ENCODE measurements around the gene TCERG1L.

Gene TCERG1L

DNA sequence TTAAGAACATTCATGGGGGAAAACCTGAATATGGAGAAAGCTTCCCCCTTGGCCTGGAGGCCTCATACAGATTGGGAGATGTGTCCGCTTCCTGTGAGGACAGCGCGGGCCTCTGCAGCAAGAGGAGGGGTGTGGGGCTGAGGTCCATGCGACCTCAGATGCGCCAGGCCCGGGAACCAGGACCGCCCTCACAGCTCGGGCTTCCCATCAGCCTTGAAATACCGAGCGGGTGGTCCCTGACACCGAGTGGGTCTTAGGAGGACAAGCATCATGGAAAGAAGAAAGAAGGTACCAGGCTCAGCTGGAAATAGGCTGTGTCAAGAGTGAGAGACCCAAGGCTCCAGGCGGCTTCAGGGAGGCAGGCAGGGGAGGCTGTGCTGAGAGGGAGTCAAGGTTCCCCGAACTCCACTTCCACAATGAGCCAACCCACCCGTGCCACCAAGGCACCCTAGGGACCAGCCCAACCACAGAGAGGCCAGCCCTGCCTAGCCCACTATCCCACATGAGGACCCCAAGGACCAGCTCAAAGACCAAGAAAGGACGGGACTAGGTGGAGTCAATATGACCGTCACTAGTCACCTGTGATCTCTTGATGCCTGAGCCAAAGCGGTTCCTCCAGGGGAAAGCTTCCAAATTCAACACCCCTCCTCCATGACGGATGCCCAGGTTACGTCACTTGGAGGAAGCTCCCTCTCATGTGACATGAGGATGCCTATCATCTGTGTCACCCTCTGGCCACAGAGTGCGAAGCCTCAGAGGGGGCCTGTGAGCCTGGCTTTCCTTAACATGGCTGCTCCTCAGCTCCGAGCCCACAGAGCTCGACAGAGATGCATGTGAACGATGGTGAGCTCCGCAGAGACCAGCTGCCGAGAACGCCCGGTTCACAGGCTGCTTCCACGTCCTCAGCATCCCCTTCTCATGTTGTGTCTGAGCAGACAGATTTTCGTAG, 103.7 kb downstream of the TCERG1L start:
- DNase-seq (ENCODE audit: low read depth, low spot score) = no peak

DNA sequence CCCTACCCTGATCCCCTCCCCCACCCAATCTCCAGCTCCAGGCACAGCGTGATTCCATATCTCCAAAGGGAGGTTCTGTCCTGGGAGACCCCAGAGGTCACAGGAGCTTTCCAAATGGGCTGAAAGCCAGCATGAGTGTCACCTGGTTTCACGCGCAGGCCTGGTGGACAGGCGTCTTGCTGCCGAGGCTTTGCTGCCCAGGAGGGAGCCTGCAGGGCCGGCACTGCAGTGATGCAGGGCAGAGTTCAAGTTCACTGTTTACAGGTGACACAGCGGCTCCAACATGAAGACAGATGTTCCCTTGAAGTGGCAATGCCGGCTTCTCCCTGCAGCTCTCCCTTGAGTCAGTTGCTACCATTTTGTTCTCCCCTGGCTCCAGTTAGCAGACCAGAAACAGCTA, 104.3 kb downstream of the TCERG1L start:
- no peak for DNase-seq (ENCODE audit: low read depth, low spot score)

DNA sequence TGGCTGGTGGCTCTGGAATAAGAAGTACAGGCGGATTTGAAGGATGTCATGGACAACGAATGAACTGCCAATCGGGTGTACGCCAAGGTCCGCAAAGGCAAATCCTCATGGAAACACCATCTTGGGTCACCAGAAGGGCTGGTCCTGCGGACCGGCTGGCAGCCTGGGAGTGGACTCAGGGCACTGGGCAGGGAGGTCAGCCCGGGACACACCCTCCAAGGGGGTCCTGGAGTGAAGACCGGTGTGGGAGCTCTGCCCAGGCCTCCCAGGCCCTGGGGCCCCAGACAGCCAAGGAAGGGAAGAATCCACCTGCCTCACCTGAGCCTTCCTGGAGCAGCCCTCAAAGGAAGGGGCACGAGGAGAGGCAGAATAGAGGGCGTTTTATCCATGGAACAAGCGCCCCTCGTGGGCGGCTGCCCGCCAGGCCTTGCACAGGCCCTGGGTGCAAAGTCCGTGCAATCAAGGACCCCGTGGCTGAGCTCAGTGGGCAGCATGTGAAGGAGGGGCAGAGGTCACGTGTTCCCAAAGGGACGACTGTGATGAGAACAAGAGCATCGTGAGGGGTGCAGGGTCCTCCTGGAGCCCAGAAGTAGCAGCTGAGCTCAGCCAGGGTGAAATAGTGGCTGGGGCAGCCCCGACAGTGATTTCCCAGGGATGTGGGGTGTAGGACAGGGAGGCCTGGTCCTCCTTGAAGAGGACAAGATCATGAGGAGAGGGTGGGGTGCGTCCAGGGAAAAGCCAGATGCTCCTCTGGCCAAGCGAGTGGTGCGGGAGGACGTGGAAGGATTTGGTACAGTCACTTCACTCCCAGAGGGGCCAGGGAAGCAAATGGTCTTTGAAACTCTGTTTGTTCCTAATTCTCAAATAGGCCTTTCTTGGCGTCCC, 105.2 kb downstream of the TCERG1L start:
- no peak for DNase-seq (ENCODE audit: low read depth, low spot score)

DNA sequence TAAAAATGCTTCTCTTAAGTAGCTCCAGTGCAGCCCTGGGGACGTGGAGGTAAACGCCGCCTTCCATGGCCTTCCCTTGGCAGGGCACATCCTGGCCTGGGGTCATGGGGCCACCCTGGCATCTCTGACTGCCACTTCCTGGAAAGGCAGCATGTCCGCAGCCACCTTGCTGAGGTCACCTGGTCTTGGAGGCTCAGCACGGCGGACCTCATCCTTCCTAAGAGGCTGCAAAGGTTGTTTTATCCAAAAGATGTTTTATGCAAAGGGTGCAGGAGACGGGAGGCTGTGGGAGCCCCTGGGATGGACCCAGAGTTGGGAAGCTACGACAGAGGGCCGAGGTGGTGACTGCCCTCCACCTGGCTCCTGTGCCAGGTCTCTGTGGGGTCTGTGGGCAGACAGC, 106.0 kb downstream of the TCERG1L start:
- no peak for DNase-seq (ENCODE audit: low read depth, low spot score)

DNA sequence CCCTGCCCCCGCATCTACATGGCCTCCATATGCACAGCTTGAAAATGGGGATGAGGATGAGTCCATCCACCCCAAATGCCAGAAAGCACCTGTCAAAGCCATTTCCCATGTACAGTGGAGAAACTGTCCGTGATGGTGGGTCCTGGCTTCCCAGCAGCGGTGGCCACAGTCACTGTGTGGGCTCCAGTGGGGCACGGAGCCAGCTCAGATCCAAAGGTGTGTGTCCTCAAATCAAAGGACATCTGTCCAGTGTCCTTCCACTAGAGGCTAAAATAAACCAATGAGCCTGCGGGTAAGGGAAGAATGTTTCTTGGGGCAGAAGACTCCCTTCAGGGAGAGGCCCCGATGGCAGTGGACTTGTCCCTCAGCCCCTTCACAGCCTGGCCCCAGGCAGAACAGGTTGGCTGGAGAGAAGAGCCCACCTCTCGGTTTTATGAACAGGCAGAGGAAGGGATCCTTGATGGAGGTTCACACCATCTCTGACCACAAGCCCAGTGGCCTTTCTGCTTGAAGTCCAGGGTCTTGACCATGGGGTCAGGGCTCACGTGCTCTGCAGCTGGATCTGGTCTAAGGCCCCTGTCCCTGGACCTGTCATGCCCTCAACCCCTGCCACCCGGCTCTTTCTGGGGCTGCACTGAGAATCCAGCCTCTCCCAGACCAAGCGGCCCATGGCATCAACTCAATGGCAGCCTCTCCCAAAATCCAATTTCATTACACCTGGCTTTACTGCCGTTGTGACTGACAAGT, 106.9 kb downstream of the TCERG1L start:
- DNase-seq (ENCODE audit: low read depth, low spot score) = no peak

DNA sequence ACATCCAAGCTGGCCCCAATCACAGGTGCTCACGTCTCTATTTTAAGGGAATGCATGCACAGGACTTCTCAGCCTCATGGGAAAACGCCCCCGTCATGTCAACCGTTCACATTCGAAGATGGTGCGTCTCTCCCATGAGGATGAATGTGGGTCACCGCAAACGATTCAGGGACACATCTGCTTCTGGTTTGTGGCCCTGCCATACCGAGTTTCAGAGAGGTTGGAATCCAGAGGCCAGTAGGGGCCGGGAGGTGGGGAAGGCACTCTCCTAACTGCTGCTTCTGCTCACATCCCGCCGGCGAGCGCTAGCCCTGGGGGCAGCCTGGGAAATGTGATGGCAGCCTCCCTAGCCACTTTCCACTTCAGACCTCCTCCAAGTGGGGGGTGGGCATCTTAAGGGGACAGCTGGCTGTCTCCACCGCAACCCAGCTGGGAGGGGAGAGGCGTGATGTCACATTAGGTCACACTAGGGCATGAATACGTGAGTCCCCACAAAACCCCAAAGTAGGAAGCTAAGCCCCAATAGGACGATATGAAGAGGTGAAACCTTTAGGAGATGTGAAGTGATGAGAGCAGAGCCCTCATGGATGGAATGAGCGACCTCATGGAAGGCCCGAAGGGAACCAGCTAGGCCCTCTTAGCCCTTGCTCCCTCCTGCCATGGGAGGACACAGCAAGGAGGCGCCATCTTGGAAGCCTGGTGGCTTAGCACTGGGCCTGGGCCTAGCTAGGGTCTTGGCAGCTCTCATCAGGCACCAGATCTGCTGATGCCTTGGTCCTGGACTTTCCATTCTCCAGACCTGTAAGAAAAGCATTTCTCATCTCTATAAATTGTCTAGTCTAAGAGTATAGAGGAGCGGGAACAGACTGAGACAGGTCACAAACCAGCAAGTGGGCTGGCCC, 107.8 kb downstream of the TCERG1L start:
- DNase-seq (ENCODE audit: low read depth, low spot score) = no peak

DNA sequence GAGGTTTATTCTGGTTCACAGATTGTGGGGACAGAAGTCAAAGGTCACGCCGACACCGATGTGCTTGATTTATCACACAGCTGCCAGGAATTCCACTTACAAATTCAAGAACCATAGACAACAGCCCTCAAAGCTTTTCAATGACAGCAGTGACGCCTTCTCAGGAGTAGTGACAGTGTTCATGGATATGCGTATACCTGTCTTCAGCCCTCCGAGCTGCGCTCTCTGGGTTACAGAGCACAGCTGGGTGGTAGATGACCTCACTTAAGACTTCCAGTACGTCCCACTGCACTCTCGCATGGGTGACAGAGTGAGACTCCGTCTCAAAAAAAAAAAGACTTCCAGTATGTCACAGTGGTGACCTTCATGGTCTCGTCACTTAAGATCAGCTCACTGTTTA, 108.5 kb downstream of the TCERG1L start:
- no peak for DNase-seq (ENCODE audit: low read depth, low spot score)

DNA sequence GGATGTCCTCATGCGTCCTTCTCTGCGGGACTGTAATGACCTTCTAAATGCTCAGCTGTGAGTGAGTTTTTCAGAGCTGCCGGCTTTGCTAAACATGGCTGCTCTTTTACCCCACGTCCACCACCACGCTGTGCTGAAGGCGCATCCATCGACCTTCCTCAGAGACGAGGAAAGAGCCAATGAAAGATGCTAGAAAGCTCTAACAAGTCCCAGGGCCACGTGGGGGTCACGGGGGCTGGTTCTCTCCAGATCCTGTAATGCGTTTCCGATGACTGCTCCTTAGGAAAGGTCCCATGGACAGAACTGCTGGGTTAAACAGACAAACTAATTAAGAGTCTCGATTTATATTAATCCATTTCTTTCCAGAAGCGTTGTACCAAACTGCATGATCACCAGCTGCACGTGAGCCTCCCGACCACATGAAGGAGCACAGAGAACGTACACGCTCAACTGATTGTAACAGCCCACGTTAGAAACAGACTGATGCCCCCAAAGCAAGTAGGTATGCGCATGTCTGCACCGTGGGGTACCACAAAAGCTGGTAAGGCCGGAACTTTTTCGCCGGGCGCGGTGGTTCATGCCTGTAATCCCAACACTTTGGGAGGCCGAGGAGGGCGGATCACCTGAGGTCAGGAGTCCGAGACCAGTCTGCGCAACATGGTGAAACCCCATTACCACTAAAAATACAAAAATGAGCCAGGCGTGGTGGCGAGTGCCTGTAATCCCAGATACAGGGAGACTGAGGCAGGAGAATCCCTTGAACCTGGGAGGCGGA, 109.6 kb downstream of the TCERG1L start:
- no peak for DNase-seq (ENCODE audit: low read depth, low spot score)

DNA sequence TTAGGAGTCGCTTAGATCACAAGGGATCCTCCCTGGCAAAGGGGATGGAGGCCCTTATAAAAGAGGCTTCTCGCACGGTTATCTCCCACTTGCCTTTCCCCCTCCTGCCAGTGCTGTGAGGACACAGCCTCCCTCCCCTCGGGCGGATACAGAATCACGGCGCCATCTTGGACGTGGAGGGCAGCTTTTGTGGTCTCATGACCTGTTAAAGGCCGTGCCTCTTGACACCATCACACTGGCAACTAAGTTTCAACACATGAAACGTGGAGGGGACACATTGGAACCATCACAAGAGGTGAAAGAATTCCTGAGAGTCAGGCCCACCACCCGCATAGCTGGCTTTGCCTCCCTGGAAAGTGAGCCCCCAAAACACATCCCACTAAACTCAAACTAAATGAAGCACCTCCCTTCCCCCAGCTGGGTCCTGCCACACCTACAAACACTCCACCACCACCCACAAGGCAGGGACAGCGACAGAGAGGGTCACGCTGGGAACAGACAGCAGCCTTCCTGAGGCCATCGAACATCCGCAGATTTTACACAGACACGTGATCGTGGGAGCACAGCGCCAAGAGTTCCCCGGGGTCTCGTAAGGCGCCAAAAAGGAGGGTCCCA, 110.6 kb downstream of the TCERG1L start:
- no peak for DNase-seq (ENCODE audit: low read depth, low spot score)

DNA sequence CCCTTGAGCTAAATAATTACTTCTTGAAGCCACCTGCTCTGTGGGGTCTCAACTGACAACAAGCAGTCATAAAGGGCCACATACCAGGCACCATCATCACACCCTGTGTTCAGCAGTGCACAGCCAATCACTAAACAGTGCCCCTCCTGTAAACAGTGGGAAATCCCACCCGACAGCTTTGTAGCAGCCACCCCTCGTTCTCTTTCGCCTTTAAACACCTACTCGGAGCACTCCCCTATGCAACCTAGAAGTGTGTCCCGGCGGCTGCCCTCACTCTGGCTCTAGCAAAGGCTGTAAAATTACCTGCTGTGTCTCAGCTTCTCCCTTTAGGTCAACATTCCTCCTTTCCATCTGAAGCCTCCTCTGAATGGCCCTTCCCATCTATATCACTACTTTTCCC, 111.9 kb downstream of the TCERG1L start:
- DNase-seq (ENCODE audit: low read depth, low spot score) = no peak

DNA sequence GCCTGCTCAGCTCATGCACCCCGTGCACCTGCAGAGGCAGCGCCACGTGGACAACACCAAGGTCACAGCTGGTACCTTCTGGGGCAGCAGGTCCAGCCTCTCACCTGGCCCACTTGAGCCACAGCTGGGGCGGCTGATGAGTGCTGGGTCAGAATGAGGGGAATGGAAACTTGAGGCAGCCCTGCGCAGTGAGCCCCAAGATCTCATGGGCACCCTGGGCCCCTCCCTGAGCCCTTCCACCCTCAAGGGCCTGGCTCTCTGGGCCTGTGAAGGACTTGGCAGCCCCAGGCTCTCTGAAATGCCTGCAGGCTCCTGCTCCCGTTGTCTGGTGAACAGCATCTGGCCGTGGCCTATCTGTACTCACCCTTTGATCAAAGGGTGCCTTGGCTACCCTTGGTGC, 112.7 kb downstream of the TCERG1L start:
- no peak for DNase-seq (ENCODE audit: low read depth, low spot score)

DNA sequence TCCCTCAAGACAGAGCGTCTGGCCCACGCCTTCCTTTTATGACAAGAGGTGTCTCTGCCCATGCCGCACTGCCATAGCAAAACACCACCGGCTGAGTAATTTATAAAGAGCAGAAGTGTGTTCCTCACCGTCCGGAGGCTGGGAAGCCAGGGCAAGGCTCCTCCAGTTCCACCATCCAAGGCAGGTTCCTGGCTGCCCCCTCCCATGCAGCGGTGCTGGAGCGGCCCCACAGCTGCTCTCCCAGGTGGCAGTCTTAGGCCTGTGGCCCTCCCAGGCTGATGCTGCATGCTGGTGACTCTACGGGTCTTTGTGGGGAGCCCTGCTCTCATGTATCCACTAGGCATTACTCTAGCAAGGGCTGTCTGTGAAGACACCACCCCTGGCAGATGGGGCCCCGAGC, 113.1 kb downstream of the TCERG1L start:
- DNase-seq (ENCODE audit: low read depth, low spot score) = no peak

DNA sequence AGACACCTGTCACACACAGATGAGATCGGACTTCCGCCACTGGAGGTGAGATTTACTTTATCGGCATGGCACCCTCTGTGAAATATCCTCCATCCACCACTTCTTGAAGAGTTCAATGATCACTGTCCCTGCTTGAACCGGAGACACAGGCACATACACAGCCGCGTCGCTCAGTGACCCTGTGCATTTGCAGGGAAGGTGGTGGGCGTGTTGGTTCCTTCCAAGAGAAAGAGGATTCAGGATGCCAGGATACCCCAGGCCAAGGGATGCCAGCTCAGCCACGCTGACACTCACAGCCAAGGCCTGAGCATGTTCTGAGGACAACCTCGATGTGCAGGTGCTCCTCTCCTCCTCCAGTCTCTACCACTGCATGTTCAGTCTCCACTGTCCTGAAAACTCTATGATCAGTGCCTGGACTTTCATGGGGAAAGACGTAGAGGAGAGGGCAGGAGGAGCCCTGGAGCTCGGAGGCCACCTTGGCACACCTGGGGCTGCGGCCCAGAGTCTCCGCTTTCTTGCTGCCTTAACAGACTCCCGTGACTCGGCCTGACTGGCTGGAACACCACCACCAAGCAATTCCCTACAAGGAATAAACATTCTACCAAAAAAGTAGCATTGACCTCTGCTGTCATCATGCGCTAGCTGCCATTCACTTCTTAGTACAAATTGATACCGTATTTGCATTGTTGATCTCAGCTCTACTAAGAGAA, 115.2 kb downstream of the TCERG1L start:
- no peak for DNase-seq (ENCODE audit: low read depth, low spot score)

DNA sequence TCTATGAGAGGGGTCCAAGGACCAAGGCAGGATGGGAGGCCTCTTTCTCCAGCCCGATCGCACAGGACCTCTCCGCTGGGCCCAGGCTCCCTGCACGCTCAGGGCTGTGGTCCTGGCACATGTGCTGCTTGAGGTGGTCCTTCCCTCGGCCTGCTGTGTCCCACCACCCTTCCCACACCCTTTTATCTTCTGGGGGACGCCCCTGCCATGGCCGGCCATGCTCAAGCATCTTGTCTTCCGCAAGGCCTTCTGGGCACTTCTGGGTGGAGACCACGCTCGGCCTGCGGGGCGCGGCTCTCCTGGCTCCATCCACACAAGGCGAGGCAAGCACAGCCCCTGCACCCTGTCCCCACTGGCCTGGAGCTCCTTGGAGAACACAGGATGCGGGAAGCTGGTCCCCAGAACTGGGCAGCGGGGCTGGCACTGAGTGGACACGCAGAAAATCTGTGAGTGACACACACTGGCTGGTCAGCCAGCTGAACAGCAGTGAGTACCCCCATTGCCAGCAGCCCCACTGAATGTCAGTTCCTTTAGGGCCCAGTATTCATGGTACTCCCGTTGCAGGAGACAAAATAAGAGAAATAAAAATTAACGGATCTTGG, 115.9 kb downstream of the TCERG1L start:
- DNase-seq (ENCODE audit: low read depth, low spot score) = no peak

DNA sequence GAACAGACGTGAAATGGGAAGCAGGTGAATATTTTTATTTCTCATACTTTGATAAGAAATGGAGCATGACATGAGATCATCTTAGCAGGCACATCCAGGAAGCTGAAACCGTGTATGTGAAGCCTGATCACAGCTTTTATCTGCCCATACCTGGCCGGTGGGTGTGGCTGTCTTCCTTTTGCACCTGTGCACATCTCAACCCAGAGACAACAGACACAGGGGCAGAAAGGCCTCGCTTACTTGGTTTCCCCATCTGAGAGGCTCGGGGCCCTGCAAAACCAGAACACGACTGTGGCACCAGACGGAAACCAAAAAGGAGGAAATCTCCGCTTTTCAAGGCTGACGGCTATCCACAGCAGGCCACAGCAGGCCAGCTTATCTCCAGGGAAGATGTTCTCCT, 116.4 kb downstream of the TCERG1L start:
- no peak for DNase-seq (ENCODE audit: low read depth, low spot score)

DNA sequence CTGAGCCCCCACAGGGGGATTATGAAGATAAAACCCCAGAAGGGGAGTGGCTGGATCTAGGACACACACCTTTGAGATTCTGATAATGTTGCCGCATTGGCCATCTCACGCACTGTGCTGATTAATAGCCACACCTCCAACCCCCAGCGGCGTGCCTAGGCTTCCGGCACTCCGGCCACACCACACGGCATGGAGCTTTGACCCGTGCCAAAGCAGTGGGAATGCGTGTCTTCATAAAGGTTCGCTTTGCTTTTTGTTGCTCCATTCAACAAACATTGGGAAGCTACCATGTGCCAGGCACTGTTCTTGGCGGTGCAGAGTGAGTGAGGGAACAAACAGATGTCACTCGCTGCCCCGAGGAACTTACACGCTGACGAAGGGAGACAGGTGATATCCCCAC, 117.6 kb downstream of the TCERG1L start:
- no peak for DNase-seq (ENCODE audit: low read depth, low spot score)

DNA sequence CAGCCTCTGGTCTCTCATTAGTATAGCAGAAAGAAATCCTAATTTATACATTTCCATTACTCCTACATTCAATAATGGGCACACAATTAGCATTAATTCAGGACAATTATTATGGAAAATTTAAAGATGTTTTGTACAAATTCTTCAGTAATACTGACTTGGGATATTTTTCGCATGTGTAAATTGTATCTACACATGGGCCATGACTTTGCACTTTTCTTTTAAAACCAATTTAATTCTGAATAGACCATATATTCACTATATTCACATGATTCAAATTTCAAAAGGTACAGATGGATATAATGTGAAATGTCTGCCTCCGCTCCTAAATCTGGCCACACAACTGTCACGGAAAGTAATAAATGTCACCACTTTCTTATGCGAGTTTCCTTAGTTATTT, 123.0 kb downstream of the TCERG1L start:
- DNase-seq (ENCODE audit: low read depth, low spot score) = no peak

DNA sequence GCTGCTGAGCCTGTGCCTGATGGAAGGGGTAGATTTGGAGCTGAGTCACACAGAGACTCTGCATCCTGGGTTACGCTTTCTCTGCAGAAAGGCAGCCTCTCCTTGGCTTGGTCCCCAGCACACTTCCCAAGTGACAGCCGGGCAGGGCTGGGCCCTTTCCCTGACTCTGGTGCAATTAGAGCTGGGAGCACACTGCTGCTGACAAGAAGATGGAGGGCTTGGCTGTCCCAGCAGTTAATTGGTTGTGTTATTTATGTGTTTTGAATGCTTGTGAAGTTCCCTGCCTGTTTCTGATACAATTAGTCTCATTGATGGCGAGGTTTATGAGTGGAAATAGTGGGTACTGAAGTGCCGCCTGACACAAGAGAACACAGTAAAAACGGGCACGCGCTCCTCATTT, 123.6 kb downstream of the TCERG1L start:
- DNase-seq (ENCODE audit: low read depth, low spot score) = no peak

DNA sequence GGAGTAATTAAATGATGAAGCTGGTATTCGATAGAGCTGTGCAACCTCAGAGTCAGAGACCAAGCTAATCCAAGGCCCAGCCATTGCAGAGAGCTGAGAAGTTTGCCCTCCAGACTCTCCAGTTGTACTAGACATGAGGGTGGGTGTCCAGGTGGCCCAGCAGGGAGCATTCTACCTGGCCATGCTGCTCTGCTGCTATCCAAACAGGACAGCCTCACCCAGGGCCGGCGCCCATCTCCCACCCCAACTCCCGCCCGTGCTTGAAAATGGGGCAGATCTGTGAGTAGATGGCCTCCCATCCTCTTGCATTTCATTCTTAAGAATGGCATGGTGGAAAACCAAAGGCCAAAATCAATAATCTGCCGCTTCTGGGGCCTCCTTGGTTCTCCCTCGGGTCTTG, 124.2 kb downstream of the TCERG1L start:
- no peak for DNase-seq (ENCODE audit: low read depth, low spot score)

Measured in iPS DF 19.7 (cell line).